ENCODE measurements around the gene CXCR4. TPM values are rescaled to one million over a fixed set of nuclear protein-coding genes. Genes with fewer than 3 reads are reported as not detected.

CXCR4 gene
- total and polyA plus RNA-seq, 12 donors, result 1.5 to 24.0 (median 4.4) TPM

DNA sequence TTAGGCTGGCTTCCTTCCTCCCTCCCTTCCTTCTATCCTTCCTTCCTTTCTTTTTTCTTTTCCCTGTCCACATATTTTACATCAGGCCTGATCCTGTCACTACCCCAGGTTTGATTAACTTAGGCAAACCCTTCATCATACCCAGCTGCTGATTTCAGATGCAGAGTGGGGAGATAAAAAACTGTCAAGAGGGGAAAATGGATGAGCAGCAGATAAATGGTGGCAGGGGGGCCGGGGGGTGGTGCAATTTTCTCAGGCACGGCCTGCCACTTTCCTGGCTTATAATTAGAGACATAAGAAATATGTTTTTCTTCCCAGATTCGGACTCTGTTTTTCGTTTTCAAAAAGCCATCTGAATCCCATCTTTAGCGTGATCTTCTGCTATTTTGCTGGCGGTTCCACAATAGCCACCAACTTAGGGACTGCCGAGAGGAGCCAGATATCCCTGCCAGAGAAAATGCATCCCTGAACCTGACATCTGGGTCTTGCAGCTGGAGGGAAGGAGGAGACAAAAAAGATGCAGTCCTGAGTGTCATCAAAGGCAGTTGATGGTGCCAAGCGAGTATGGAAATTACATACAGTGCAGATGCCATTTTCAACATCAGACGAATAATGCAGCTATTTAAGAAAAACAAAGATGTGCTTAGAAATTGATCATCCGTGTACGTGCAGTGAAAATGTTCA lies 49.9 kb downstream of the CXCR4 start:
- Histone ChIP-seq H3K9me3 (peaks cover 0 to 12% (median 0%) of the 10 kb centered on the region in 11 donors), H3K27me3 (no peaks in the 10 kb centered on the region), H3K27ac (no peak overlapping the region), H3K36me3 (no peaks in the 10 kb centered on the region), H3K4me3 (no peak overlapping the region), H3K4me1 (no peaks in the 10 kb centered on the region)
- no peak for DNase-seq
- ATAC-seq, result no peak
- no peak for TF ChIP-seq CTCF (IDR thresholded peaks at IDR 0.05)
- WGBS, 2 donors, result 82 to 86% methylated on average over 11 of the region's 11 CpGs
- intact Hi-C loops (cut with DNase I), result no loop called here

GRCh38 chr2:136067459-136067858 lies 50.5 kb downstream of the CXCR4 start:
- no peak for ATAC-seq
- Histone ChIP-seq H3K9me3 (peaks cover 0 to 8% (median 0%) of the 10 kb centered on the region in 11 donors), H3K4me3 (no peak overlapping the region), H3K36me3 (no peaks in the 10 kb centered on the region), H3K4me1 (no peaks in the 10 kb centered on the region), H3K27me3 (no peaks in the 10 kb centered on the region), H3K27ac (no peak overlapping the region)
- intact Hi-C loops (cut with DNase I), result no loop called here
- no peak for DNase-seq
- WGBS, 2 donors, result 83 to 91% methylated on average over 10 of the region's 10 CpGs
- no peak for TF ChIP-seq CTCF (IDR thresholded peaks at IDR 0.05)

DNA sequence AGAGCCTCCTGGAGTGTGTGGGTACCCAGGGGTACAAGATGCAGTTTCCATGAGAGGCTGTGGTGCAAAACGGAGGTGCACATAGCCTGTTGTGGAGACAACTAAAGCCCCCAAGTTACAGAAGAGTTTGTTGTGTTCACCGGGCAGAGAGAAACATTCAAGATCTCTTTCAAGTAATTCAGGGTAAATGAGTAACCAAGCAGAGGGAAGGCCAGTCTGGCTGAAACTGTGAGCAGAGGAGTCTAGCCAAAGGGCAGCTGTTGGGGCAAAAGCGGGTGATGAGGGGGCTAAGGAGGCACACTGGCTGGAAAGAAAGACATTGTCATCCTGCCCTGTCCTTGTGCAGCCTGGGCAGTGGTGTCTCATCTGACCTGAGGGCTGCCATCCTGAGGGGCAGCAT lies 52.0 kb downstream of the CXCR4 start:
- 93 to 94% methylated on average over 3 of the region's 3 CpGs for WGBS, 2 donors
- intact Hi-C loops (cut with DNase I), result no loop called here
- no peaks in the 10 kb centered on the region for H3K36me3 ChIP-seq
- no peaks in the 10 kb centered on the region for H3K27me3 ChIP-seq
- H3K9me3 ChIP-seq, result no peaks in the 10 kb centered on the region
- no peak for ATAC-seq
- H3K4me3 ChIP-seq, result no peak overlapping the region
- DNase-seq, result no peak
- no peak for TF ChIP-seq CTCF (IDR thresholded peaks at IDR 0.05)
- no peaks in the 10 kb centered on the region for H3K4me1 ChIP-seq
- no peak overlapping the region for H3K27ac ChIP-seq

- 42 to 45% methylated on average over 2 of the region's 2 CpGs for WGBS, 2 donors
- TF ChIP-seq CTCF (IDR thresholded peaks at IDR 0.05), result no peak
- Histone ChIP-seq H3K27ac (no peak overlapping the region), H3K36me3 (no peaks in the 10 kb centered on the region), H3K4me1 (no peaks in the 10 kb centered on the region), H3K9me3 (no peaks in the 10 kb centered on the region), H3K4me3 (no peak overlapping the region), H3K27me3 (no peaks in the 10 kb centered on the region)
- DNase-seq, result no peak
- no peak for ATAC-seq
- intact Hi-C loops (cut with DNase I), result no loop called here
Observed at GRCh38 chr2:136065384-136065783, 52.6 kb downstream of the CXCR4 start.

Other genes with a start within 250 kb of the CXCR4 start
- gene MCM6, start 241.7 kb downstream of the CXCR4 start, total RNA-seq, result 1 to 10 TPM; 2.9 to 9.4 (median 5.3) TPM
- 1 to 10 TPM; 1.6 to 2.8 TPM for gene MCM6, start 241.7 kb downstream of the CXCR4 start, polyA plus RNA-seq
- gene DARS1, start 132.5 kb downstream of the CXCR4 start, total RNA-seq, result 10 to 100 TPM; 53.7 to 74.3 (median 65.7) TPM
- gene DARS1, start 132.5 kb downstream of the CXCR4 start, polyA plus RNA-seq, result 100 to 1,000 TPM in 1 of 2 donors, 10 to 100 TPM in 1; 47.8 to 136 TPM

All from heart right ventricle (tissue), 16 donors.